Hippocampal formation (tissue), 2 donors: ENCODE measurements around the gene HOXD1.

Source experiments
- DNase-seq, 2 donors: peaks; one replicate each; lab custom pipeline; 2025; lab: John Stamatoyannopoulos, UW

Gene HOXD1

GRCh38 chr2:176184749-176185148 is 3.7 kb upstream of the HOXD1 start:
- no peak for DNase-seq

DNA sequence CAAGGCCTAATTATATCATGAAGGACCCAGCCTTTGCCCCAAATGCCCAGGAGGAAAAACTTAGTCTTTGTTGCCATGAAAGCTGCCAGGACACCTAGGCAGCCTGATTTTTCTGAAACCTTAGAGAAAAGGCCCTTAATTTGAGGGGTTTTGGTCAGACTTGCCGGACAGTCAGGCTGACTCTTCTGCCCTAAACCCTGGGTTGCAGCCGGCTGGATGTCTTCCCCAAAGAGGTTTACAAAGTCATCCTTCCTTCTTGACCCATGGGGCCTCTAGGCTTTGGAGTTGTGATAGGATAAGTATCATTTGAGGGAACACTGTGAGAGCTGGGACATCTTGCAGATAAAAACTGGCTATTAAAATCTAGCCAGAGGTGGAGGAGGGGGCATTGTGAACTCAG is 2.4 kb upstream of the HOXD1 start:
- no peak for DNase-seq

GRCh38 chr2:176187200-176187898 is 1.1 kb upstream of the HOXD1 start:
- no peak for DNase-seq

GRCh38 chr2:176188774-176189680 is 559 bp downstream of the HOXD1 start:
- DNase-seq: no peak

DNA sequence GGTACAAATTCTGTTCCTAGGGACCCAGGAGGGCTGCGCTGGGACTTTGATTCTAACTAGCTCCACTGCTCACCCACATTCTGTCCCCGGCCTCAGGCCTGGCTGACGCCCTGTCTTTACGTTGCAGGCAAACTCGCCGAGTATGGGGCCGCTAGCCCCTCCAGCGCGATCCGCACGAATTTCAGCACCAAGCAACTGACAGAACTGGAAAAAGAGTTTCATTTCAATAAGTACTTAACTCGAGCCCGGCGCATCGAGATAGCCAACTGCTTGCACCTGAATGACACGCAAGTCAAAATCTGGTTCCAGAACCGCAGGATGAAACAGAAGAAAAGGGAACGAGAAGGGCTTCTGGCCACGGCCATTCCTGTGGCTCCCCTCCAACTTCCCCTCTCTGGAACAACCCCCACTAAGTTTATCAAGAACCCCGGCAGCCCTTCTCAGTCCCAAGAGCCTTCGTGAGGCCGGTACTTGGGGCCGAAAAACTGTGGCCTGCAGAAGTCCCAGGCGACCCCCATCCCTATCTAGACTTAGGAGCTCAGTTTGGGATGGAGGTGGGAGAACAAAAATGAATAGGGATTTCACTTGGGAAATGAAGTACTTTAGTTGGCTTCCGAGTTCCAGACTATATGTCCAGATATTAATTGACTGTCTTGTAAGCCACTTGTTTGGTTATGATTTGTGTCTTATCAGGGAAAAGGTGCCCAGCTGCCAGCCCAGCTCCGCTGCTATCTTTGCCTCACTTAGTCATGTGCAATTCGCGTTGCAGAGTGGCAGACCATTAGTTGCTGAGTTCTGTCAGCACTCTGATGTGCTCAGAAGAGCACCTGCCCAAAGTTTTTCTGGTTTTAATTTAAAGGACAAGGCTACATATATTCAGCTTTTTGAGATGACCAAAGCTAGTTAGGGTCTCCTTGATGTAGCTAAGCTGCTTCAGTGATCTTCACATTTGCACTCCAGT is 1.5 kb downstream of the HOXD1 start:
- DNase-seq: no peak

GRCh38 chr2:176192351-176192750 is 3.9 kb downstream of the HOXD1 start:
- no peak for DNase-seq

DNA sequence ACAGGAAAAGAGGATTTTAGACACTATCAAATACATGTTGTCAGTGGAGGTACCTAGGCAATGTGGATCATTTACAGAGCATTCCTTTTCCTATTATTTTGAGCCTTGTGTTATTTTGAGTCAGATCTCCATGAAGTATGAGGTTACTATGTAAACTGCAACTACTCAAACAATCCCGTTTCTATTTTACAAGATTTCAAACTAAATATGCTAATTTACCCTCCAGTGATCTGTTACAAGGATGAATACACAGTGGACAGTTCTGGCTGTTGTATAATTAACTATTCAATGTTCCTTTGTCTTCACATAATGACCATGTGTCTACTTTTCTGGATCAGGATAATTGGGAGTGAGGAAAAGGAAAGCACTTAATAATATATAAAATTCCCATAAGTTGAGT is 4.6 kb downstream of the HOXD1 start:
- DNase-seq: peak in 1 of 2 donors; percentile 55

GRCh38 chr2:176199902-176200301 is 11.4 kb downstream of the HOXD1 start:
- DNase-seq: no peak

- DNase-seq: no peak
These were observed 12.5 kb downstream of the HOXD1 start for GRCh38 chr2:176200971-176201370.

DNA sequence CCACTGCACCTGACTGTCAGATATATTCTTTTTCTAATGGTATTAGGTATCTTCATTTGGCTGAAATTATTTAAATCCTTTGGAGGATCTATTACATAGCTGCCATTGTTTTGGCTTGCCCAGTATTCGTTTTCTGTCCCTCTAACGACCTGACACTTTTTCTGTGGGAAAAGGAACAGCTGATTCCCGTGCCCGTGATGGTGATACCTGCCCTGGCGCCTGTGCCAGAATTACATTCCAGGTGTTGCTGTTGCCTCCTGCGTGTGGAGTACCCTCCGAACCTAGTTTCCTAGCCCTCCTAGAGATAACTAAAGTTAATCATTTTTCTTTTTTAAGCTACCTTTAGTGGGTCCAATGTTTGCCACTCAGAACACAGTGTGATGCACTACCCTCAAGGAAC is 14.0 kb downstream of the HOXD1 start:
- DNase-seq: no peak

GRCh38 chr2:176205126-176205525 is 16.7 kb downstream of the HOXD1 start:
- no peak for DNase-seq

- no peak for DNase-seq
These were observed 17.7 kb downstream of the HOXD1 start for GRCh38 chr2:176206136-176206535.

DNA sequence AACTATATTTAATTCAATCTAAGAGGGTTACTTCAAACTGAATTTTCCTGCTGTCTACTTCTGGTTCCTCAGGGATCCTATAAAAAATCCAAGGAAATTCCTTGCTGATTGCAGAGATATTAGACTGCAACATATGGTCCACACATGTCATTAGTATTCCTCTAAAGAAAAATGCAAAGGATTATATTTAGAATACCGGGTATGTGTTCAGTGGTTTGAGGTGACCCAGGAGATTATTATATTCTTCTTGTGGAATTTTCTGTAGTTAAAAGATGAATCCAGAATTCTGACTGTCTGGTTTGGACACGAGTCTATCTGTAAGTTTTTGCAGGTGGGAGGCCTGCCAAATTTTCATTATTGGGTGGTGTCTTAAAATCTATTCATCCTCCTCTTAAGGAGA is 18.2 kb downstream of the HOXD1 start:
- DNase-seq: no peak

GRCh38 chr2:176211110-176211509 is 22.6 kb downstream of the HOXD1 start:
- DNase-seq: no peak

GRCh38 chr2:176212276-176212675 is 23.8 kb downstream of the HOXD1 start:
- DNase-seq: no peak

- no peak for DNase-seq
These were observed 24.9 kb downstream of the HOXD1 start for GRCh38 chr2:176213406-176213805.

GRCh38 chr2:176227874-176228273 is 39.4 kb downstream of the HOXD1 start:
- no peak for DNase-seq

- DNase-seq: no peak
These were observed 45.7 kb downstream of the HOXD1 start for GRCh38 chr2:176234156-176234555.

DNA sequence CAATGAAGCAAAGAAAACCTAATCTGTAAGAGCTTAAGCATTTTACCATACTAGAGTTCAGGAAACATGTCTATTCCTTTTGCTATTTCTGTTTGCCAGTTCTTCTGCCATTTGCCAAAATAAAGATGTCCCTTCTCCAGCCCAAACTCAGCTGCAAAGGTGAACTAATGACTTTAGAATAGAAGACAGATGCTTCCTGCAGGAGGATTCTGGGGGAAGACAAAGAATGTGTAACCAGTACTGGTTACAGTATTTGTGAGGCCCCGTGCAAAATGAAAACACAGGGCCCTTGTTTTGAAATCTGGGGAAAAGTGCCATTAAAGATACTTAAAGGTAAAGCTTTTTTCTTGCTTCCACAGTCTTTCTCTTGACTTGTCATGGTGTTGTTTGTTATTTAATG is 46.5 kb downstream of the HOXD1 start:
- no peak for DNase-seq

- DNase-seq: no peak
These were observed 49.0 kb downstream of the HOXD1 start for GRCh38 chr2:176237456-176237855.

DNA sequence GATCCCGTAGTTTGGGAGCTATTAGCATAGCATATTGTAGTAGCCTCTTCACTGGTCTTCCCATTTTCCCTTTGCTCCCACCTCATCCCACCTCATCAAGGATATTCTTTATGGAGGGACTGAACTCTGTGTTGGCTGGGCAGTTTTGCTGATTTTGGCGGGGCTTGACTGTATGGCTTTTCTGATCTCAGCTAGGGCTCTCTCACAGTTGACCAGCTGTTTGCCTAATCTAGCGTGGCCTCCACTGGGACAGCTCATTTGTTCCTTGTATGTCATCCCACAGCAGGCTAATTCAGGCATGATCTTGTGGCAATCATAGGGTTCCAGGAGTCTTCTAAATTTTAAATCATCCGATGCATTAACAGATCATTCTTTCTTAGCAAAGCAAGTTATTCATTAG is 50.6 kb downstream of the HOXD1 start:
- no peak for DNase-seq

DNA sequence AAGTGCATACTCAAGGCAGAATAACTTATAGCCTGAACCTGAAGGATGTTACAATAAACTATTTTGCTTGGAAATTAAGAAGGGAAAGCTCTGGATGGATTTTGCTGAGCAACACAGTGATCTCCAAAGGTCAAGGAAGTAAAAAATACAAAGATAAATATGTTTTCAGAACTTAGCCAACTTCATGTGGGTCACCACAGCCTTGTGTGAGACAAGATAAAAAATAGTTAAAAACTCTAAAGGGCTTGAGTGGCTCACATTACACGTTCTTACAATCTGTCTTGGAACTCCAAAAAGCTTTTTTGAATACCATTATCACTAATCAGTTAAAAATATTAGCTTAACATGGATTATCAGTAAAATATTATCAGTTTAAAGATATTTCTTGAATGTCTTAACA is 51.8 kb downstream of the HOXD1 start:
- DNase-seq: no peak
